ENCODE measurements around the gene RELA.

- TF ChIP-seq CTCF (IDR thresholded peaks at IDR 0.05 in 2 of 3, conservative IDR thresholded peaks at IDR 0.05 in 1 of 3; ENCODE audit: control insufficient read depth in 2 of 3, extremely low read depth in 1 of 3, insufficient read depth in 1 of 3, low read depth in 3 of 3, low read length in 3 of 3) (no peak), CREB1 (IDR thresholded peaks at IDR 0.05; ENCODE audit: low read depth) (0 out of 2 replicates have a peak, but pooled peaks have one; percentile 11), EZH2 (IDR thresholded peaks at IDR 0.05; ENCODE audit: borderline replicate concordance, control insufficient read depth, low read depth, low read length) (no peak), NFIC (IDR thresholded peaks at IDR 0.05; ENCODE audit: low read depth, low read length) (no peak), SIN3A (IDR thresholded peaks at IDR 0.05; ENCODE audit: low read depth, low read length) (no peak), SUZ12 (IDR thresholded peaks at IDR 0.05; ENCODE audit: unreplicated experiment) (no peak), ESRRA (IDR thresholded peaks at IDR 0.05; ENCODE audit: low read length) (no peak), MYC (IDR thresholded peaks at IDR 0.05; ENCODE audit: insufficient read depth, insufficient read length, insufficient replicate concordance, low read length, severe bottlenecking) (no peak), POLR2A (IDR thresholded peaks at IDR 0.05; ENCODE audit: low read depth, low read length) (no peak; the same call in none of the 2 replicates), MEF2B (IDR thresholded peaks at IDR 0.05; ENCODE audit: partially characterized antibody, poor library complexity, severe bottlenecking) (no peak), TARDBP (IDR thresholded peaks at IDR 0.05; ENCODE audit: borderline replicate concordance) (0 out of 2 replicates have a peak, but pooled peaks have one; percentile 21), CHD2 (IDR thresholded peaks at IDR 0.05; ENCODE audit: borderline replicate concordance, low read depth, low read length) (no peak)
- TF ChIP-seq, protein P1, sequence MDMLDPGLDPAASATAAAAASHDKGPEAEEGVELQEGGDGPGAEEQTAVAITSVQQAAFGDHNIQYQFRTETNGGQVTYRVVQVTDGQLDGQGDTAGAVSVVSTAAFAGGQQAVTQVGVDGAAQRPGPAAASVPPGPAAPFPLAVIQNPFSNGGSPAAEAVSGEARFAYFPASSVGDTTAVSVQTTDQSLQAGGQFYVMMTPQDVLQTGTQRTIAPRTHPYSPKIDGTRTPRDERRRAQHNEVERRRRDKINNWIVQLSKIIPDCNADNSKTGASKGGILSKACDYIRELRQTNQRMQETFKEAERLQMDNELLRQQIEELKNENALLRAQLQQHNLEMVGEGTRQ (IDR thresholded peaks at IDR 0.05; ENCODE audit: borderline replicate concordance, low read depth, low read length): no peak
- TF ChIP-seq, protein P2, sequence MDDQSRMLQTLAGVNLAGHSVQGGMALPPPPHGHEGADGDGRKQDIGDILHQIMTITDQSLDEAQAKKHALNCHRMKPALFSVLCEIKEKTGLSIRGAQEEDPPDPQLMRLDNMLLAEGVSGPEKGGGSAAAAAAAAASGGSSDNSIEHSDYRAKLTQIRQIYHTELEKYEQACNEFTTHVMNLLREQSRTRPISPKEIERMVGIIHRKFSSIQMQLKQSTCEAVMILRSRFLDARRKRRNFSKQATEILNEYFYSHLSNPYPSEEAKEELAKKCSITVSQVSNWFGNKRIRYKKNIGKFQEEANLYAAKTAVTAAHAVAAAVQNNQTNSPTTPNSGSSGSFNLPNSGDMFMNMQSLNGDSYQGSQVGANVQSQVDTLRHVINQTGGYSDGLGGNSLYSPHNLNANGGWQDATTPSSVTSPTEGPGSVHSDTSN (IDR thresholded peaks at IDR 0.05; ENCODE audit: insufficient replicate concordance, low read depth, low read length): no peak
These were observed 22.0 kb downstream of the RELA start for GRCh38 chr11:65640483-65641296.
